ENCODE data around the gene GALNT6. TPM values are rescaled to one million over a fixed set of nuclear protein-coding genes. Genes with fewer than 3 reads are reported as not detected.

Gene GALNT6
- total and polyA plus RNA-seq, 2 of the 13 experiments (the other 11 are each of a cell fraction or from before 2014, with no cell fraction given) = 1.0 to 1.1 TPM

- CTCF ChIA-PET (ENCODE audit: low intra/inter-chr PET ratio, low total read pairs) = no interaction called here
- ATAC-seq = no peak
- TF ChIP-seq USF2 (IDR thresholded peaks at IDR 0.05; ENCODE audit: low read depth, low read length) (no peak), USF2 (CRISPR knock-in tag; IDR thresholded peaks at IDR 0.05; ENCODE audit: borderline replicate concordance) (no peak), DNMT1 (CRISPR knock-in tag; IDR thresholded peaks at IDR 0.05) (no peak), CBX1 (IDR thresholded peaks at IDR 0.05; ENCODE audit: low read depth) (no peak), NFYB (CRISPR knock-in tag; IDR thresholded peaks at IDR 0.05) (no peak), ZNF207 (IDR thresholded peaks at IDR 0.05; ENCODE audit: borderline replicate concordance) (no peak), ZNF17 (CRISPR knock-in tag; IDR thresholded peaks at IDR 0.05) (no peak), THAP11 (CRISPR knock-in tag; IDR thresholded peaks at IDR 0.05) (no peak), ZMYM3 (CRISPR knock-in tag; IDR thresholded peaks at IDR 0.05) (no peak), NCOR1 (IDR thresholded peaks at IDR 0.05; ENCODE audit: borderline replicate concordance, low read length) (no peak), ZNF615 (CRISPR knock-in tag; IDR thresholded peaks at IDR 0.05; ENCODE audit: borderline replicate concordance) (no peak), ARID4A (CRISPR knock-in tag; IDR thresholded peaks at IDR 0.05; ENCODE audit: borderline replicate concordance) (no peak), ZNF724P (CRISPR knock-in tag; IDR thresholded peaks at IDR 0.05; ENCODE audit: borderline replicate concordance) (no peak), NPAS2 (CRISPR knock-in tag; IDR thresholded peaks at IDR 0.05; ENCODE audit: borderline replicate concordance) (no peak)
- Histone ChIP-seq H3K79me2 (ENCODE audit: insufficient read depth, low read length) (no peaks in the 10 kb centered on the region), H3K27ac (ENCODE audit: extremely low read length, insufficient read depth, low read length) (no peak overlapping the region), H3K9me3 (ENCODE audit: low read length) (no peaks in the 10 kb centered on the region), H3K4me2 (ENCODE audit: low read depth, low read length) (0 out of 2 replicates have a peak overlapping the region, but pooled peaks have one; percentile 7), H2AFZ (ENCODE audit: low read length) (no peak overlapping the region), H3K4me1 (ENCODE audit: insufficient read depth, low read length) (peaks cover 9% of the 10 kb centered on the region; the same call in 1 of the 2 replicates), H3K9ac (ENCODE audit: insufficient read depth, low read depth, low read length) (no peak overlapping the region), H3K27me3 (ENCODE audit: control insufficient read depth in 1 of 2, insufficient read depth in 2 of 2, low read length in 2 of 2) (no peaks in the 10 kb centered on the region), H3K36me3 (replicated peaks in 1 of 2; ENCODE audit: control insufficient read depth in 1 of 2, insufficient read depth in 2 of 2, low read length in 2 of 2) (no peaks in the 10 kb centered on the region), H4K20me1 (ENCODE audit: insufficient read depth, low read length) (no peaks in the 10 kb centered on the region), H3K4me3 (replicated peaks in 1 of 3; ENCODE audit: insufficient read depth in 1 of 3, low read depth in 2 of 3, low read length in 3 of 3) (no peak overlapping the region)
- POLR2A ChIA-PET = interaction anchor here (2.0 kb wide), 1 partner anchor 73 kb away, joined by 17 read pairs; the partner anchor contains the start of gene SMAGP
- FAIRE-seq = no peak
- no peak for DNase-seq (ENCODE audit: low spot score)
- in situ Hi-C loops (cut with HindIII; ENCODE audit: extremely low pct_ligation_motif_present, low pct_unique_long_range_greater_than_20kb) = loop anchor here (5.0 kb wide), 1 partner anchor 75 kb away; no protein-coding TSS in a partner anchor
- intact Hi-C loops (cut with micrococcal nuclease; ENCODE audit: unreplicated experiment) = loop anchor here (10.0 kb wide), 1 partner anchor 578 kb away; the partner anchor contains the start of gene ATF1
- no TSS peak for BruUV-seq (replicated peaks)
- WGBS (ENCODE audit: low lambda C conversion rate) = 44% methylated on average over 8 of the region's 10 CpGs
These were observed 48.8 kb downstream of the GALNT6 start for GRCh38 chr12:51342416-51342815.

Data from HepG2 (cell line).